Measurements from ENCODE around the gene GPN1. TPM values are rescaled to one million over a fixed set of nuclear protein-coding genes. Genes with fewer than 3 reads are reported as not detected.
"Not testable (repeated sequence)": the region's sequence is repeated elsewhere in the genome, so short reads cannot be mapped to it uniquely, and the experiment has no call there.

Gene GPN1
- polyA plus RNA-seq, 4 donors = 58.1 to 68.6 (median 64.6) TPM

DNA sequence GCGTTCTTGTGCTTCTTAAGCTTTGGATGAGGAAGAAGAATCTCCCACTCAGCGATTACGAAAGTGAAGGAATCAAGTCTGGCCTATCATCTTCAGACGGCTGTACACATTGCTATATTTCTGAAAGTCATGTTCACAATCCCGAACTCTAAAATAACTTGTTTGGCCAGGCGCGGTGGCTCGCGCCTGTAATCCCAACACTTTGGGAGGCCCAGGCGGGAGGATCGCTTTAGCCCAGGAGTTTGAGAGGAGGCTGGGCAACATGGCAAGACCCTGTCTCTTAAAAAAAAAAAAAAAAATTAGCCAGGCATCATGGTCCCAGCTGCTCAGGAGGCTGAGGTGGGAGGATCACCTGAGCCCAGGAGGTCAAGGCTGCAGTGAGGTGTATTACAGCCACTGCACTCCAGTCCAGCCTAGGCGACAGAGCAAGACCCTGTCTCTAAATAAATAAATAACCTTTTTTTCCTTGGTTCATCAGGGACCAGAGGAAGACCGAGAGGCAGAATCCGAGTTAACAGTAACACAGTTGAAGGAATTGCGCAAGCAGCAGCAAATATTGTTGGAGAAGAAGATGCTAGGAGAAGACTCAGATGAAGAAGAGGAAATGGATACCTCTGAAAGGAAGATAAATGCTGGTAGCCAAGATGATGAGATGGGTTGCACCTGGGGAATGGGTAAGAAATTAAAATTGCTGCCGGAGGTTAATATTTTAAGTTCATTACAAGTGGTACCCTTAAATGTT is 35.9 kb downstream of the GPN1 start:
- no peak for DNase-seq (ENCODE audit: low read depth in 4 of 4, low spot score in 3 of 4)

GRCh38 chr2:27667446-27667845 is 38.6 kb downstream of the GPN1 start:
- no peak for DNase-seq (ENCODE audit: low read depth in 4 of 4, low spot score in 3 of 4)

DNA sequence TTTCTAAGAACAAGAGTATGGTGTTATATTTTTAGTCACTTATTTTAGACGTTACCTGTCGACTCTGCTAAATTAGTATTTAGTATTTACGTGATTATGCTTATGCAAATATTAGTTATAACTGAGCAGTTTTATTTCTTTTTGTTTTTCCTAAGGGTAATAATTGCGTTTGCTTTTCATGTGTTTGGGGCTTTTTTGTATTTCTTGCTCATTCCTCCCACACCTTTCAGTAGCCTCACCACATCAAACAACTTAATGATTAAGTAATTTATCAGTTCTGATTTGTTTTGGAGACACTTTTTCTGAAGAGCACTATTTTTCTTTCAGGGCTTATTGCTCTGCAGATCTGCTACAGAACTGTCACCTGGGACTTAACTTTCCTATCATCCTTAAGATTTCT is 42.4 kb downstream of the GPN1 start:
- DNase-seq (ENCODE audit: low read depth in 4 of 4, low spot score in 3 of 4) = no peak

GRCh38 chr2:27672723-27673486 is 44.1 kb downstream of the GPN1 start:
- DNase-seq (ENCODE audit: low read depth in 4 of 4, low spot score in 3 of 4) = no peak

DNA sequence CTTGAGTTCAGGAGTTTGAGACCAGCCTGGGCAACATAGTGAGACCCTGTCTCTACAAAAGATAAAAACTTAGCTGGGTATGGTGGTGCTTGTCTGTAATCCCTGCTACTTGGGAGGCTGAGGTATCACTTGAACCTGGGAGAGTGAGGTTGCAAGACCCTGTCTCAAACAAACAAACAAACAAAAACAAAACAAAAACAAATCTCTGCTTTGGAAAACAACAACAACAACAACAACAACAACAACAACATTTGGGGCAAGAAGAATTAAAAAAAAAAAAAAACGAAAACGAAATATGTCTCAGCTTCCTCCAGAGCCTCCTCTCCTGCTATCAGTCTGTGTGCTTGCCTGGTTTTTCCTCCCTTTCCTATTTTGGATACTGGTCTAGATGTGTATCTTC is 51.7 kb downstream of the GPN1 start:
- no peak for DNase-seq (ENCODE audit: low read depth in 4 of 4, low spot score in 3 of 4)

- DNase-seq (ENCODE audit: low read depth in 4 of 4, low spot score in 3 of 4) = no peak
These were observed 53.0 kb downstream of the GPN1 start for GRCh38 chr2:27681841-27682240.

DNA sequence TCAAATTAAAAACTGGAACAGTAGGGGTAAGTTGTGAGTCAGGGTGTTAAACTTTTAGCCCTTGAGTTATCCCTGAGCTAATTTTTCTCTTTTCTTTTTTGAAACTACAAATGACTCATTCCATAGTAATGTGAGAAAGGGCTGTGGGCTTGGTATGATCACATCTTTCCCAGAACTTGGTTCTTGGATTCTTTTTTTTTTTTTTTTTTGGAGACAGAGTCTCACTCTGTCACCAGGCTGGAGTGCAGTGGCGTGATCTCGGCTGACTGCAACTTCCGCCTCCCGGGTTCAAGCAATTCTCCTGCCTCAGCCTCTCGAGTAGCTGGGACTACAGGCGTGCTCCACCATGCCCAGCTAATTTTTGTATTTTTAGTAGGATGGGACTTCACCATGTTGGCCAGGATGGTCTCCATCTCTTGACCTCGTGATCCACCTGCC is 53.5 kb downstream of the GPN1 start:
- DNase-seq (ENCODE audit: low read depth in 4 of 4, low spot score in 3 of 4) = not testable (repeated sequence)

DNA sequence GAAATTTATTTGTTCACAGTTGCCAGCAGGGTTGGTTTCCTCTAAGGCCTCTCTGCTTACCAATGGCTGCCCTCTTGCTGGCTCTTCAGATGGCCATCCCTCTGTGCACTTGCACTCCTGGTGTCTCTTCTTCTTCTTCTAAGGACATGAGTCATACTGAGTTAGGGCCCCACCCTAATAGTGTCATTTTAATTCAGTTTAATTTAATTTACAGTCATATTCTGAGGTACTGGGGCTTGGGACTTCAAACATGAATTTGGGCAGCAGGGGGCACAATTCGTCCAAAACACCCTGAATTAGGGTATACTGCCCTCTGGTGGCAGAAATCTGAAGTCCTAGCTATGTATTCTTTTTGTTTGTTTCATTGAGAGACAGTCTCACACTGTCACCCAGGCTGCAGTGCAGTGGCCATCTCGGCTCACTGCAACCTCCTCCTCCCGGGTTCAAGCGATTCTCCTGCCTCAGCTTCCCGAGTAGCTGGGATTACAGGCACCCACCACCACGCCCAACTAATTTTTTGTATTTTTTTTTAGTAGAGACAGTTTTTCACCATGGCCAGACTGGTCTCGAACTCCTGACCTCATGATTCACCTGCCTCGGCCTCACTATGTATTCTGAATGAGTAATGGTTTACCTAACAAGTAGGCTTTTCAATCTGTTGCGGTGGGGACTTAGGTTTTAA is 54.7 kb downstream of the GPN1 start:
- peak; percentile 81 to 87 (median 84) for DNase-seq (ENCODE audit: low read depth in 4 of 4, low spot score in 3 of 4)

DNA sequence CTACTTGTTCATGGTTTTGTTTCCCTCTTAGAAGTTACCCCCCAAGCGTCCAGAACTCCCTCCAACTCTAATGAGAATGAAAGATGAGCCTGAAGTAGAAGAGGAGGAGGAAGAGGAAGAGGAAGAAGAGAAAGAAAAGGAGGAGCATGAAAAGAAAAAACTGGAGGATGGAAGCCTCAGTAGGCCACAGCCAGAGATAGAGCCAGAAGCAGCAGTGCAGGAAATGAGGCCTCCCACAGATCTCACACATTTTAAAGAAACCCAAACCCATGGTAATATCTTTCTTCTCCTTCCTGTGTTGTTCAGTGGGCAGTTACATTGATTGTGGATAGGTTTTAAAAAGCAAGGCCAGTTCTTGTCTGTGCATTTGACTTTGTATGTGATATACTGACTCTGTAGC is 56.2 kb downstream of the GPN1 start:
- DNase-seq (ENCODE audit: low read depth in 4 of 4, low spot score in 3 of 4) = not testable (repeated sequence)

DNA sequence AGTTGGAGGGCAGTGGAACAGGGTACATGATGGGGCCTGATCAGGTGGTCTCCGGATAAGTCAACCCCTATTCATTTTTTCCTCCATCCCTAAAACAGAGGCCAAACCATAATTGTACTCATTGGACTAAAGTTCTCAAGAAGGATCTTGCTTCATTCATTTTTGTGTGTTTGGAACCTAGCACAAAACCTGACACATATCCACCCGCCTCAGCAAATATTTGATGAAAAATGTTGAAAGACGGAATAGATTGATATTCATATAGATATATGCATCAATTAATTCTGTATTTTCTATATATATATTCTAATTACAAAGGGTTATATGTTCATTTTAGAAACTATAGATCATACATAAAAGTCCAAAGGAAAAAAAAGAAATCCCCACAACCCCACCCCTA is 56.7 kb downstream of the GPN1 start:
- DNase-seq (ENCODE audit: low read depth in 4 of 4, low spot score in 3 of 4) = no peak

- DNase-seq (ENCODE audit: low read depth in 4 of 4, low spot score in 3 of 4) = no peak
These were observed 58.4 kb downstream of the GPN1 start for GRCh38 chr2:27687232-27687631.

GRCh38 chr2:27689424-27689823 is 60.6 kb downstream of the GPN1 start:
- no peak for DNase-seq (ENCODE audit: low read depth in 4 of 4, low spot score in 3 of 4)

- DNase-seq (ENCODE audit: low read depth in 4 of 4, low spot score in 3 of 4) = no peak
These were observed 61.2 kb downstream of the GPN1 start for GRCh38 chr2:27690052-27690451.

DNA sequence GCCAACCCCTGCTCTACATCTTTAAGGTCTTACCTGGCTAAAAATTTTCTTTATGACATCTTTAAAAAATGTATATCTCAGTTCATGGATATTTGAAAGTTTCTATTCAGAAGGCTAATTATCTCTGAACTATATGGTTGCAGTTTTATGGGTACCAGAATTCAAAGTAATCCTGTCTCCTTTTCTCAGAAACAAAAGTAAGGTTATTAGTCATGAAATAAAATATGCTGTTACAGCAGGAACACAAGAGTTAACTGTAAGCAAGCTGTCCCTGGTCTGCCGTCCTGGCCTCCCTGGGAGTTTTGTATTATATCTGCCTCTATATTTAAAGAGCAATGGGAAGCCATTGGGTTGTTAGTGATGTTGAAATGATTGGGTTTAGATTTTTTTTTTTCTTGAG is 68.8 kb downstream of the GPN1 start:
- DNase-seq (ENCODE audit: low read depth in 4 of 4, low spot score in 3 of 4) = no peak

Other genes with a start within 250 kb of the GPN1 start
- gene ZNF513, start 248.3 kb upstream of the GPN1 start, polyA plus RNA-seq (ENCODE audit: insufficient read length in 4 of 4) = 10 to 100 TPM; 16.7 to 25.9 (median 18.4) TPM
- gene PPM1G, start 219.5 kb upstream of the GPN1 start, polyA plus RNA-seq (ENCODE audit: insufficient read length in 4 of 4) = 10 to 100 TPM; 92.4 to 98.5 (median 94.7) TPM
- gene NRBP1, start 200.4 kb upstream of the GPN1 start, polyA plus RNA-seq (ENCODE audit: insufficient read length in 4 of 4) = 100 to 1,000 TPM; 123 to 138 (median 132) TPM
- 1 to 10 TPM; 6.1 to 8.5 (median 7.1) TPM for gene KRTCAP3, start 186.7 kb upstream of the GPN1 start, polyA plus RNA-seq (ENCODE audit: insufficient read length in 4 of 4)
- 10 to 100 TPM; 41.1 to 48.0 (median 41.4) TPM for gene IFT172, start 139.3 kb upstream of the GPN1 start, polyA plus RNA-seq (ENCODE audit: insufficient read length in 4 of 4)
- gene FNDC4, start 133.8 kb upstream of the GPN1 start, polyA plus RNA-seq (ENCODE audit: insufficient read length in 4 of 4) = 1 to 10 TPM; 7.3 to 9.1 (median 8.6) TPM
- under 1 TPM in 2 of 4 donors, not detected in 2; 0.16 to 0.39 TPM for gene GCKR, start 132.2 kb upstream of the GPN1 start, polyA plus RNA-seq (ENCODE audit: insufficient read length in 4 of 4)
- gene ZNF512, start 46.0 kb upstream of the GPN1 start, polyA plus RNA-seq (ENCODE audit: insufficient read length in 4 of 4) = 10 to 100 TPM; 67.0 to 84.2 (median 80.5) TPM
- gene CCDC121, start within 50 bp of the GPN1 start, polyA plus RNA-seq (ENCODE audit: insufficient read length in 4 of 4) = 10 to 100 TPM; 11.2 to 14.5 (median 13.6) TPM
- 10 to 100 TPM; 52.0 to 62.5 (median 58.3) TPM for gene SUPT7L, start 34.6 kb downstream of the GPN1 start, polyA plus RNA-seq (ENCODE audit: insufficient read length in 4 of 4)
- 10 to 100 TPM; 31.0 to 34.7 (median 32.5) TPM for gene SLC4A1AP, start 34.8 kb downstream of the GPN1 start, polyA plus RNA-seq (ENCODE audit: insufficient read length in 4 of 4)
- 100 to 1,000 TPM; 140 to 167 (median 158) TPM for gene MRPL33, start 142.7 kb downstream of the GPN1 start, polyA plus RNA-seq (ENCODE audit: insufficient read length in 4 of 4)

Measured in right renal pelvis (tissue), 4 donors.